ENCODE results near the gene RBM5. TPM values are rescaled to one million over a fixed set of nuclear protein-coding genes. Genes with fewer than 3 reads are reported as not detected.

Gene RBM5
- total and polyA plus RNA-seq, 2 donors (not counting 1 experiment from before 2014, with no cell fraction given) = 113 to 174 TPM

- no peaks in the 10 kb centered on the region for H4K20me1 ChIP-seq (ENCODE audit: control insufficient read depth, extremely low read depth, insufficient read depth, low read length)
- no peaks in the 10 kb centered on the region for H3K36me3 ChIP-seq (ENCODE audit: control insufficient read depth, insufficient read depth, low read length)
- no peak overlapping the region for H3K9ac ChIP-seq (ENCODE audit: insufficient read depth, low read length)
- H3K4me3 ChIP-seq (replicated peaks in 1 of 4; ENCODE audit: control extremely low read depth in 1 of 4, insufficient read depth in 1 of 4, low read depth in 3 of 4, low read length in 4 of 4) = no peak overlapping the region
- no peak for TF ChIP-seq EZH2 (IDR thresholded peaks at IDR 0.05; ENCODE audit: low read length, missing control alignments)
- no peak for TF ChIP-seq CTCF (conservative IDR thresholded peaks at IDR 0.05 in 1 of 2, IDR thresholded peaks at IDR 0.05 in 1 of 2; ENCODE audit: low read depth in 1 of 2, low read length in 2 of 2)
- no peaks in the 10 kb centered on the region for H3K79me2 ChIP-seq (ENCODE audit: control insufficient read depth, insufficient read depth, low read length)
- peaks cover 5% of the 10 kb centered on the region for H3K4me1 ChIP-seq (ENCODE audit: control insufficient read depth, extremely low read depth, insufficient read depth, low read length)
- H3K9me3 ChIP-seq (ENCODE audit: control insufficient read depth, insufficient read depth, low read depth, low read length) = no peaks in the 10 kb centered on the region
- H3K27ac ChIP-seq (ENCODE audit: insufficient read depth, low read length) = no peak overlapping the region
- H3K27me3 ChIP-seq (ENCODE audit: control insufficient read depth, insufficient read depth, low read length) = no peaks in the 10 kb centered on the region
- H3K4me2 ChIP-seq (ENCODE audit: extremely low read depth, insufficient read depth, low read length) = no peak overlapping the region
- H2AFZ ChIP-seq (ENCODE audit: low read length) = no peak overlapping the region
- DNase-seq (ENCODE audit: low read depth in 2 of 2) = no peak
These were observed 44.5 kb downstream of the RBM5 start for GRCh38 chr3:50133283-50133615.

GRCh38 chr3:50134367-50134766 lies 45.6 kb downstream of the RBM5 start:
- H2AFZ ChIP-seq (ENCODE audit: low read length) = no peak overlapping the region

GRCh38 chr3:50135964-50136363 lies 47.2 kb downstream of the RBM5 start:
- TF ChIP-seq EZH2 (IDR thresholded peaks at IDR 0.05; ENCODE audit: low read length, missing control alignments) (no peak), CTCF (conservative IDR thresholded peaks at IDR 0.05 in 1 of 2, IDR thresholded peaks at IDR 0.05 in 1 of 2; ENCODE audit: low read depth in 1 of 2, low read length in 2 of 2) (no peak)
- Histone ChIP-seq H3K36me3 (ENCODE audit: control insufficient read depth, insufficient read depth, low read length) (no peaks in the 10 kb centered on the region), H3K79me2 (ENCODE audit: control insufficient read depth, insufficient read depth, low read length) (no peaks in the 10 kb centered on the region), H3K4me1 (ENCODE audit: control insufficient read depth, extremely low read depth, insufficient read depth, low read length) (peaks cover 15% of the 10 kb centered on the region), H3K9ac (ENCODE audit: insufficient read depth, low read length) (no peak overlapping the region), H3K4me2 (ENCODE audit: extremely low read depth, insufficient read depth, low read length) (no peak overlapping the region), H3K9me3 (ENCODE audit: control insufficient read depth, insufficient read depth, low read depth, low read length) (no peaks in the 10 kb centered on the region), H3K4me3 (replicated peaks in 1 of 4; ENCODE audit: control extremely low read depth in 1 of 4, insufficient read depth in 1 of 4, low read depth in 3 of 4, low read length in 4 of 4) (no peak overlapping the region), H2AFZ (ENCODE audit: low read length) (no peak overlapping the region), H3K27ac (ENCODE audit: insufficient read depth, low read length) (no peak overlapping the region), H3K27me3 (ENCODE audit: control insufficient read depth, insufficient read depth, low read length) (no peaks in the 10 kb centered on the region), H4K20me1 (ENCODE audit: control insufficient read depth, extremely low read depth, insufficient read depth, low read length) (no peaks in the 10 kb centered on the region)
- no peak for DNase-seq (ENCODE audit: low read depth in 2 of 2)

More at GRCh38 chr3:50134367-50134766, 45.6 kb downstream of the RBM5 start:
- Histone ChIP-seq H3K9ac (ENCODE audit: insufficient read depth, low read length) (no peak overlapping the region), H3K9me3 (ENCODE audit: control insufficient read depth, insufficient read depth, low read depth, low read length) (no peaks in the 10 kb centered on the region), H3K4me3 (replicated peaks in 1 of 4; ENCODE audit: control extremely low read depth in 1 of 4, insufficient read depth in 1 of 4, low read depth in 3 of 4, low read length in 4 of 4) (no peak overlapping the region), H3K4me1 (ENCODE audit: control insufficient read depth, extremely low read depth, insufficient read depth, low read length) (peaks cover 15% of the 10 kb centered on the region), H3K27me3 (ENCODE audit: control insufficient read depth, insufficient read depth, low read length) (no peaks in the 10 kb centered on the region), H3K36me3 (ENCODE audit: control insufficient read depth, insufficient read depth, low read length) (no peaks in the 10 kb centered on the region), H3K79me2 (ENCODE audit: control insufficient read depth, insufficient read depth, low read length) (no peaks in the 10 kb centered on the region), H4K20me1 (ENCODE audit: control insufficient read depth, extremely low read depth, insufficient read depth, low read length) (no peaks in the 10 kb centered on the region), H3K27ac (ENCODE audit: insufficient read depth, low read length) (no peak overlapping the region), H3K4me2 (ENCODE audit: extremely low read depth, insufficient read depth, low read length) (no peak overlapping the region)
- TF ChIP-seq EZH2 (IDR thresholded peaks at IDR 0.05; ENCODE audit: low read length, missing control alignments) (no peak), CTCF (conservative IDR thresholded peaks at IDR 0.05 in 1 of 2, IDR thresholded peaks at IDR 0.05 in 1 of 2; ENCODE audit: low read depth in 1 of 2, low read length in 2 of 2) (no peak)
- DNase-seq (ENCODE audit: low read depth in 2 of 2) = no peak

Measured in fibroblast of lung (primary cell).